H1 (cell line): ENCODE data around the gene KCNJ16. TPM values are rescaled to one million over a fixed set of nuclear protein-coding genes. Genes with fewer than 3 reads are reported as not detected.

Experiments
- CTCF ChIA-PET: fragments of 300-600 bp; sonication (Branson Sonifier 250); formaldehyde crosslinking; loops from one replicate; lab custom pipeline; 2021; ENCODE audit not compliant: partially characterized antibody; lab: Charles Lee
- POLR2A ChIA-PET: fragments of 300-600 bp; sonication (Branson Sonifier 250); formaldehyde crosslinking; loops from one replicate; lab custom pipeline; 2021; ENCODE audit warnings: inconsistent platforms; ENCODE audit not compliant: partially characterized antibody; lab: Charles Lee
- DNase-seq, 2 experiments: peaks; one replicate each; pipeline versions ENCODE4 v3.0.0 to v3.0.0-alpha.2; 2010 to 2022; ENCODE audit warnings: low spot score in 2 of 2, low read depth in 1 of 2, mixed read lengths in 1 of 2
- FAIRE-seq: peaks from 2 replicates; lab custom pipeline; 2011; peaks lifted over from hg19 to GRCh38; lab: Jason Lieb, UNC
- H2AFZ ChIP-seq: 2 replicates; pipeline ENCODE4 v1.8.1; 2012; ENCODE audit warnings: low read length, inconsistent platforms
- H2AK5ac ChIP-seq: 2 replicates; pipeline ENCODE4 v1.6.1; 2013; ENCODE audit warnings: low read depth, low read length
- H2BK120ac ChIP-seq: replicated peaks from 2 replicates; pipeline ENCODE3; 2013; ENCODE audit warnings: low read depth, low read length, inconsistent platforms
- H2BK12ac ChIP-seq: 2 replicates; pipeline ENCODE4 v1.6.1; 2013; ENCODE audit warnings: low read depth, low read length
- H2BK15ac ChIP-seq: 2 replicates; pipeline ENCODE4 v1.6.1; 2013; ENCODE audit warnings: low read length
- H2BK20ac ChIP-seq: 2 replicates; pipeline ENCODE4 v1.6.1; 2013; ENCODE audit warnings: low read length
- H2BK5ac ChIP-seq: 2 replicates; pipeline ENCODE4 v1.6.1; 2013; ENCODE audit warnings: low read depth, low read length
- H3K14ac ChIP-seq: 2 replicates; pipeline ENCODE4 v1.6.1; 2013; ENCODE audit warnings: inconsistent platforms; ENCODE audit not compliant: insufficient read length
- H3K18ac ChIP-seq: 2 replicates; pipeline ENCODE4 v1.6.1; 2013; ENCODE audit warnings: low read length; ENCODE audit errors: extremely low read depth
- H3K23ac ChIP-seq: 2 replicates; pipeline ENCODE4 v1.6.1; 2013; ENCODE audit warnings: inconsistent platforms; ENCODE audit not compliant: insufficient read length
- H3K23me2 ChIP-seq: 2 replicates; pipeline ENCODE4 v1.6.1; 2013; ENCODE audit warnings: low read depth, low read length
- H3K27ac ChIP-seq: 2 replicates; pipeline ENCODE4 v1.6.1; 2011; ENCODE audit warnings: low read depth, low read length, inconsistent platforms
- H3K27me3 ChIP-seq, 4 experiments: replicated peaks in 1 of 4; 1 replicate in 1 of 4; 2 replicates in 3 of 4; pipeline versions ENCODE4 v1.6.1 to v1.8.1; 2011 to 2013; ENCODE audit warnings: low read length in 3 of 4, mild to moderate bottlenecking in 3 of 4, inconsistent platforms in 2 of 4, mixed read lengths in 2 of 4, moderate library complexity in 1 of 4; ENCODE audit not compliant: control insufficient read depth in 3 of 4, insufficient read depth in 3 of 4; ENCODE audit errors: extremely low read depth in 1 of 4
- H3K36me3 ChIP-seq, 4 experiments: 2 replicates each; pipeline versions ENCODE4 v1.6.1 to v1.8.1; 2011 to 2013; ENCODE audit warnings: mild to moderate bottlenecking in 4 of 4, low read length in 3 of 4, moderate library complexity in 2 of 4, control low read depth in 1 of 4, inconsistent platforms in 1 of 4; ENCODE audit not compliant: insufficient read depth in 4 of 4, control insufficient read depth in 2 of 4
- H3K4ac ChIP-seq: replicated peaks from 2 replicates; pipeline ENCODE3; 2013; ENCODE audit warnings: low read length, low read depth, mixed read lengths, inconsistent platforms; ENCODE audit not compliant: insufficient read length
- H3K4me1 ChIP-seq, 4 experiments: replicated peaks in 1 of 4; 1 replicate in 1 of 4; 2 replicates in 3 of 4; pipeline versions ENCODE4 v1.6.1 to v1.8.1; 2011 to 2013; ENCODE audit warnings: low read length in 3 of 4, inconsistent platforms in 2 of 4, mixed read lengths in 1 of 4; ENCODE audit not compliant: insufficient read depth in 4 of 4, control insufficient read depth in 3 of 4
- H3K4me2 ChIP-seq, 2 experiments: 2 replicates each; pipeline versions ENCODE4 v1.6.1 to v1.8.1; 2011 to 2013; ENCODE audit warnings: low read depth in 2 of 2, low read length in 2 of 2, control low read depth in 1 of 2, inconsistent platforms in 1 of 2, mild to moderate bottlenecking in 1 of 2; ENCODE audit not compliant: insufficient read depth in 1 of 2
- H3K4me3 ChIP-seq, 4 experiments: fragments of 200-600, 300-600 bp in 1 of 4; sonication (generic), shearing (Covaris generic), sonication (Bioruptor Twin) in 1 of 4; 2 replicates each; pipeline versions ENCODE4 v1.5.1 to v1.8.1; 2011 to 2016; ENCODE audit warnings: low read length in 4 of 4, low read depth in 3 of 4, control low read depth in 2 of 4, inconsistent platforms in 2 of 4, mild to moderate bottlenecking in 2 of 4, mixed read lengths in 1 of 4, moderate library complexity in 1 of 4; ENCODE audit not compliant: insufficient read depth in 2 of 4; ENCODE audit errors: extremely low read depth in 1 of 4
- H3K56ac ChIP-seq: replicated peaks from 2 replicates; pipeline ENCODE3; 2013; ENCODE audit warnings: low read depth, mild to moderate bottlenecking, mixed read lengths, low read length, inconsistent platforms; ENCODE audit not compliant: insufficient read length
- H3K79me1 ChIP-seq: 2 replicates; pipeline ENCODE4 v1.6.1; 2013; ENCODE audit warnings: low read depth, low read length, control low read depth
- H3K79me2 ChIP-seq, 2 experiments: 2 replicates each; pipeline versions ENCODE4 v1.6.1 to v1.8.1; 2012 to 2013; ENCODE audit warnings: low read length in 2 of 2, mild to moderate bottlenecking in 2 of 2, inconsistent platforms in 1 of 2; ENCODE audit not compliant: insufficient read depth in 2 of 2, control insufficient read depth in 1 of 2
- H3K9ac ChIP-seq, 4 experiments: replicated peaks in 1 of 4; 1 replicate in 1 of 4; 2 replicates in 3 of 4; pipeline versions ENCODE4 v1.6.1 to v1.8.1; 2011 to 2013; ENCODE audit warnings: low read depth in 3 of 4, low read length in 3 of 4, control low read depth in 2 of 4, mild to moderate bottlenecking in 2 of 4, moderate library complexity in 2 of 4, inconsistent platforms in 1 of 4; ENCODE audit errors: extremely low read depth in 1 of 4
- H3K9me3 ChIP-seq, 2 experiments: 2 replicates each; pipeline versions ENCODE4 v1.6.1 to v1.8.1; 2012 to 2013; ENCODE audit warnings: mild to moderate bottlenecking in 2 of 2, moderate library complexity in 2 of 2, control low read depth in 1 of 2, inconsistent platforms in 1 of 2, low read depth in 1 of 2, low read length in 1 of 2, mixed read lengths in 1 of 2; ENCODE audit not compliant: insufficient read depth in 2 of 2
- H4K20me1 ChIP-seq, 2 experiments: replicated peaks in 1 of 2; 2 replicates each; pipeline versions ENCODE3 to v1.8.1; 2011 to 2013; ENCODE audit warnings: inconsistent platforms in 2 of 2, low read length in 2 of 2, mild to moderate bottlenecking in 1 of 2; ENCODE audit not compliant: insufficient read depth in 2 of 2, control insufficient read depth in 1 of 2
- H4K5ac ChIP-seq: 2 replicates; pipeline ENCODE4 v1.6.1; 2013; ENCODE audit warnings: low read length, low read depth, mixed read lengths, inconsistent platforms; ENCODE audit not compliant: insufficient read length
- H4K8ac ChIP-seq: 2 replicates; pipeline ENCODE4 v1.8.0; 2013; ENCODE audit warnings: mild to moderate bottlenecking, moderate library complexity, low read length, inconsistent platforms; ENCODE audit not compliant: insufficient read depth; ENCODE audit errors: extremely low read depth
- H4K91ac ChIP-seq: replicated peaks from 2 replicates; pipeline ENCODE3; 2013; ENCODE audit warnings: low read length, mixed read lengths, inconsistent platforms; ENCODE audit not compliant: insufficient read length
- BACH1 ChIP-seq: IDR thresholded peaks from 2 replicates; pipeline ENCODE4 v1.6.1; 2012; ENCODE audit warnings: low read length, improper control_type of control experiment
- WGBS, 2 experiments: shearing (Covaris generic) in 1 of 2; methylation state at CpG; one replicate each; pipeline versions ENCODE4 v1.1.6 to v1.1.7; 2013 to 2015; ENCODE audit warnings: low lambda C conversion rate in 2 of 2, mixed read lengths in 2 of 2, inconsistent platforms in 1 of 2, low coverage in 1 of 2, missing lambda C conversion rate in 1 of 2; ENCODE audit not compliant: insufficient replicate concordance in 2 of 2, insufficient coverage in 1 of 2, insufficient read length in 1 of 2; ENCODE audit errors: extremely low coverage in 1 of 2, missing lambda C conversion rate in 1 of 2; 5-methylcytosine and 5-hydroxymethylcytosine counted together
- polyA plus RNA-seq, 7 experiments: library from polyadenylated mRNA; depleted of rRNA in 3 of 7; stranded (reverse) in 5 of 7; unstranded in 2 of 7; fragments of >200 nt in 5 of 7; fragments of 200-250 nt in 2 of 7; gene quantifications; 1 replicate in 5 of 7; 2 replicates in 1 of 7; 4 replicates in 1 of 7; pipeline versions ENCODE4 v1.2.1 to v1.2.3, GENCODE V29; 2011 to 2013; ENCODE audit warnings: missing spikeins in 2 of 7, mixed read lengths in 2 of 7
- total RNA-seq: library from RNA; stranded (reverse); fragmentation: NEBNext Ultra II Directional; extraction: Animal tissue kit (Norgen Biotek cat#: 25700); gene quantifications from 2 replicates; pipeline ENCODE4 v1.2.1, GENCODE V29; 2021

Gene KCNJ16
- total and polyA plus RNA-seq, 2 of the 8 experiments (the other 6 are each of a cell fraction or from before 2014, with no cell fraction given), result not detected

- no peak overlapping the region for H4K8ac ChIP-seq
- H4K20me1 ChIP-seq, result no peaks in the 10 kb centered on the region
- no peak overlapping the region for H2BK120ac ChIP-seq
- no peak overlapping the region for H2AK5ac ChIP-seq
- no peak overlapping the region for H2BK20ac ChIP-seq
- H3K23ac ChIP-seq, result no peak overlapping the region
- POLR2A ChIA-PET, result no interaction called here
- H3K36me3 ChIP-seq, result no peaks in the 10 kb centered on the region
- DNase-seq (no peak), FAIRE-seq (no peak)
- H2BK12ac ChIP-seq, result no peak overlapping the region
- no peak overlapping the region for H2BK5ac ChIP-seq
- CTCF ChIA-PET, result interaction anchor here (0.7 to 2.3 kb wide), 4 partner anchors 9 to 551 kb away, joined by 3 to 9 read pairs (median 4); no protein-coding TSS in a partner anchor
- H3K4me2 ChIP-seq, result no peak overlapping the region
- no peak overlapping the region for H4K5ac ChIP-seq
- no peak for TF ChIP-seq BACH1
- WGBS, 2 experiments, result 88% methylated on average over 6 of the region's 6 CpGs; no CpG with 5 or more reads in 1 of the 2 experiments
- H3K9me3 ChIP-seq, result no peaks in the 10 kb centered on the region
- H3K4me3 ChIP-seq, result no peak overlapping the region
- no peak overlapping the region for H3K9ac ChIP-seq
- H2AFZ ChIP-seq, result no peak overlapping the region
- no peaks in the 10 kb centered on the region for H3K23me2 ChIP-seq
- no peaks in the 10 kb centered on the region for H3K4me1 ChIP-seq
- no peaks in the 10 kb centered on the region for H3K27me3 ChIP-seq
- no peak overlapping the region for H3K56ac ChIP-seq
- no peaks in the 10 kb centered on the region for H3K79me2 ChIP-seq
- no peak overlapping the region for H2BK15ac ChIP-seq
- H3K18ac ChIP-seq, result no peak overlapping the region
- no peak overlapping the region for H3K27ac ChIP-seq
- H3K79me1 ChIP-seq, result no peaks in the 10 kb centered on the region
- H4K91ac ChIP-seq, result no peak overlapping the region
- no peak overlapping the region for H3K14ac ChIP-seq
- no peak overlapping the region for H3K4ac ChIP-seq
Measured at GRCh38 chr17:70158591-70158990, 83.6 kb downstream of the KCNJ16 start.
